GM12892 (cell line): ENCODE data around the gene FSD1L.

Experiments
- POLR2A ChIP-seq: IDR thresholded peaks from 2 replicates; pipeline ENCODE4 v1.6.1; 2011; ENCODE audit warnings: low read depth, low read length, control low read depth
- POLR2AphosphoS5 ChIP-seq: IDR thresholded peaks from 2 replicates; pipeline ENCODE4 v1.6.1; 2011; ENCODE audit warnings: low read depth, low read length, control low read depth
- TAF1 ChIP-seq: IDR thresholded peaks from 2 replicates; pipeline ENCODE4 v1.6.1; 2011; ENCODE audit warnings: low read depth, mild to moderate bottlenecking, control low read depth, low read length, borderline replicate concordance

GRCh38 chr9:105437704-105438103 is 10.1 kb upstream of the FSD1L start:
- TF ChIP-seq POLR2AphosphoS5 (no peak), POLR2A (no peak), TAF1 (no peak)
